Testis (tissue), 2 donors: ENCODE measurements around the gene HTT.

Experiments used
- CTCF ChIP-seq, 3 experiments: fragments of 450-650 bp in 2 of 3; fragments of 200-600 bp in 1 of 3; sonication (generic) in 1 of 3; IDR thresholded peaks; one replicate each; pipeline ENCODE4 v1.5.1; 2016 to 2019; ENCODE audit warnings: antibody characterized with exemption in 3 of 3, mild to moderate bottlenecking in 2 of 3, moderate library complexity in 1 of 3
- POLR2A ChIP-seq: fragments of 450-650 bp; IDR thresholded peaks from one replicate; pipeline ENCODE4 v1.6.1; 2017; ENCODE audit warnings: antibody characterized with exemption, mild to moderate bottlenecking, moderate library complexity

GRCh38 chr4:3119464-3119863 is 45.0 kb downstream of the HTT start:
- TF ChIP-seq CTCF (IDR thresholded peaks at IDR 0.05) (no peak), POLR2A (no peak)
